H1 (cell line): ENCODE data around the gene NRXN2. TPM values are rescaled to one million over a fixed set of nuclear protein-coding genes. Genes with fewer than 3 reads are reported as not detected.

ENCODE experiments used
- BACH1 ChIP-seq: IDR thresholded peaks from 2 replicates; pipeline ENCODE4 v1.6.1; 2012; ENCODE audit warnings: low read length, improper control_type of control experiment
- BRCA1 ChIP-seq: IDR thresholded peaks from 2 replicates; pipeline ENCODE4 v1.6.1; 2012; ENCODE audit warnings: low read depth, low read length, improper control_type of control experiment
- CEBPB ChIP-seq: IDR thresholded peaks from 2 replicates; pipeline ENCODE4 v1.6.1; 2012; ENCODE audit warnings: low read depth, low read length
- CHD1 ChIP-seq: IDR thresholded peaks from 2 replicates; pipeline ENCODE4 v1.6.1; 2012; ENCODE audit warnings: low read depth, low read length, improper control_type of control experiment
- CTBP2 ChIP-seq: IDR thresholded peaks from 2 replicates; pipeline ENCODE4 v1.7.0; 2011; ENCODE audit warnings: borderline replicate concordance, mild to moderate bottlenecking, moderate library complexity, mixed read lengths, low read length; ENCODE audit not compliant: insufficient read depth, insufficient read length
- FOSL1 ChIP-seq: IDR thresholded peaks from 2 replicates; pipeline ENCODE4 v1.6.1; 2011; ENCODE audit warnings: mild to moderate bottlenecking, low read depth, low read length, moderate library complexity; ENCODE audit not compliant: insufficient read depth
- GABPA ChIP-seq: IDR thresholded peaks from 2 replicates; pipeline ENCODE4 v1.6.1; 2011; ENCODE audit warnings: mild to moderate bottlenecking, low read length, moderate library complexity, borderline replicate concordance; ENCODE audit not compliant: insufficient read depth
- HDAC2 ChIP-seq, 2 experiments: fragments of 300-600 bp in 1 of 2; sonication (generic) in 1 of 2; IDR thresholded peaks; 2 replicates each; pipeline ENCODE4 v1.6.1; 2011 to 2012; ENCODE audit warnings: low read depth in 2 of 2, low read length in 2 of 2, mild to moderate bottlenecking in 2 of 2, moderate library complexity in 2 of 2, borderline replicate concordance in 1 of 2, inconsistent platforms in 1 of 2
- HDAC6 ChIP-seq: IDR thresholded peaks from one replicate; pipeline ENCODE4 v1.7.1; 2012; ENCODE audit warnings: low read depth, mild to moderate bottlenecking, inconsistent platforms, low read length, moderate library complexity
- JUND ChIP-seq: IDR thresholded peaks from 2 replicates; pipeline ENCODE4 v1.6.1; 2011; ENCODE audit warnings: mild to moderate bottlenecking, improper control_type of control experiment, low read length
- KDM1A ChIP-seq: fragments of 200-600, 300-600 bp; sonication (generic); IDR thresholded peaks from 2 replicates; pipeline ENCODE4 v1.7.1; 2016; ENCODE audit warnings: mild to moderate bottlenecking, low read length, borderline replicate concordance
- KDM4A ChIP-seq: IDR thresholded peaks from one replicate; pipeline ENCODE4 v1.7.1; 2012; ENCODE audit warnings: low read depth, mild to moderate bottlenecking, moderate library complexity, low read length, inconsistent platforms; ENCODE audit not compliant: severe bottlenecking
- KDM5A ChIP-seq: fragments of 200-600 bp; IDR thresholded peaks from 2 replicates; pipeline ENCODE4 v1.7.1; 2012; ENCODE audit warnings: mild to moderate bottlenecking, low read length, inconsistent platforms, mixed read lengths
- NRF1 ChIP-seq: IDR thresholded peaks from 2 replicates; pipeline ENCODE4 v1.6.1; 2011; ENCODE audit warnings: mild to moderate bottlenecking, low read depth, low read length, improper control_type of control experiment
- POLR2A ChIP-seq, 2 experiments: IDR thresholded peaks; 1 replicate in 1 of 2; 2 replicates in 1 of 2; pipeline ENCODE4 v1.6.1; 2011; ENCODE audit warnings: low read depth in 2 of 2, low read length in 2 of 2, mild to moderate bottlenecking in 2 of 2; ENCODE audit errors: control extremely low read depth in 1 of 2
- RAD21 ChIP-seq, 2 experiments: IDR thresholded peaks in 1 of 2; conservative IDR thresholded peaks in 1 of 2; 2 replicates each; pipeline ENCODE4 v1.6.1; 2011; ENCODE audit warnings: low read depth in 2 of 2, low read length in 2 of 2, improper control_type of control experiment in 1 of 2, inconsistent platforms in 1 of 2, mild to moderate bottlenecking in 1 of 2, moderate library complexity in 1 of 2
- SAP30 ChIP-seq: fragments of 300-600 bp; sonication (generic); IDR thresholded peaks from 2 replicates; pipeline ENCODE4 v1.7.1; 2012; ENCODE audit warnings: low read length, moderate library complexity, mild to moderate bottlenecking, inconsistent platforms; ENCODE audit not compliant: insufficient read depth, insufficient replicate concordance
- TAF1 ChIP-seq: IDR thresholded peaks from 2 replicates; pipeline ENCODE4 v1.6.1; 2011; ENCODE audit warnings: mild to moderate bottlenecking, low read depth, low read length
- TCF12 ChIP-seq: IDR thresholded peaks from 2 replicates; pipeline ENCODE4 v1.6.1; 2011; ENCODE audit warnings: low read depth, mild to moderate bottlenecking, low read length
- YY1 ChIP-seq: IDR thresholded peaks from 2 replicates; pipeline ENCODE4 v1.6.1; 2011; ENCODE audit warnings: low read depth, mild to moderate bottlenecking, low read length
- polyA plus RNA-seq, 7 experiments: library from polyadenylated mRNA; depleted of rRNA in 3 of 7; stranded (reverse) in 5 of 7; unstranded in 2 of 7; fragments of >200 nt in 5 of 7; fragments of 200-250 nt in 2 of 7; gene quantifications; 1 replicate in 5 of 7; 2 replicates in 1 of 7; 4 replicates in 1 of 7; pipeline versions ENCODE4 v1.2.1 to v1.2.3, GENCODE V29; 2011 to 2013; ENCODE audit warnings: missing spikeins in 2 of 7, mixed read lengths in 2 of 7
- total RNA-seq: library from RNA; stranded (reverse); fragmentation: NEBNext Ultra II Directional; extraction: Animal tissue kit (Norgen Biotek cat#: 25700); gene quantifications from 2 replicates; pipeline ENCODE4 v1.2.1, GENCODE V29; 2021
- TF ChIP-seq, protein P1 (sequence below): IDR thresholded peaks from 2 replicates; pipeline ENCODE4 v1.6.1; 2012; ENCODE audit warnings: inconsistent platforms

The NRXN2 gene
- total and polyA plus RNA-seq, 2 of the 8 experiments (the other 6 are each of a cell fraction or from before 2014, with no cell fraction given) = 1.3 to 11.5 TPM

DNA sequence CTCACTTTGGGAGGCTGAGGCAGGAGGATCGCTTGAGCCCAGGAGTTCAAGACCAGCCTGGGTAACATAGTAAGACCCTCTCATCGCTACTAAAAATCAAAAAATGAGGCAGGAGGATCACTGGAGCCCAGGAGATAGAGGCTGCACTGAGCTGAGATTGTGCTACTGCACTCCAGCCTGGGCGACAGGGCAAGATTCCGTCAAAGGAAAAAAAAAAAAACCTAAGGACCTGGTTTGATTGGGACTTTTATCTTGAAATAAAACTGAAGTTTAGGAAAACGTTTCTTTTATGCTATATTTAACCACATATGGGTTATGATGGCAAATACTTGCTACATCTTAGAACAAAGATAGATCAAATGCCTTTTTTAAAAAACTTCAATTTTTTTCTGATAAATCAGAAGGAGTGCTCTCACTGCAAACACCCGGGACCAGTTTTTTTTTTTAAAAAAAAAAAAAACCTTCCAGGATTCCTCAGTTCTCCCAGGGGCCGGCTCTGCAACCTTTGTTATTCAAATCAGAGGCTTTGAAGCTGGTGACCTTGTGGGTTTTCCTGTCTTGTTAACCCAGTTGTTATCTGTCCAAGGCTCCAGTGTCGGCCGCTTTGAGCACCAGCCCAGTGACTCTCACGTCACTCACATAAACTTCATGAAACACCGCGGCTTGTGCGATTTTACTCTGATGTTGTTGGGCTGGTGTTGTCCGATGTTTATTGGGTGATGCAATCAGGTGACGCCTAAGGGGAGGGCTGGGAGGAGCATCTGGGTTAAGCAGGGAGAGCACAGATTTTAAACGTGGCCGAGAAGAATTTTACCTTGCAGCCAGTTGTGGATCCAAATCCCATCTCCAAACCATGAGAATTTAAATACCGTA is 156.7 kb downstream of the NRXN2 start (continued):
- no peak for TF ChIP-seq KDM5A
- TF ChIP-seq JUND = no peak
- no peak for TF ChIP-seq BRCA1
- no peak for TF ChIP-seq CHD1
- no peak for TF ChIP-seq KDM1A
- no peak for TF ChIP-seq GABPA
- TF ChIP-seq POLR2A (IDR thresholded peaks at IDR 0.05; ENCODE audit: control extremely low read depth in 1 of 2, low read depth in 2 of 2, low read length in 2 of 2) = peak in 1 of 2 experiments; percentile 31; a peak in 2 of 3 replicates
- TF ChIP-seq, protein P1, sequence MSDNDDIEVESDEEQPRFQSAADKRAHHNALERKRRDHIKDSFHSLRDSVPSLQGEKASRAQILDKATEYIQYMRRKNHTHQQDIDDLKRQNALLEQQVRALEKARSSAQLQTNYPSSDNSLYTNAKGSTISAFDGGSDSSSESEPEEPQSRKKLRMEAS = no peak
- no peak for TF ChIP-seq KDM4A
- TF ChIP-seq YY1 = no peak
- no peak for TF ChIP-seq NRF1
- no peak for TF ChIP-seq CTBP2
- TF ChIP-seq TCF12 = no peak
- no peak for TF ChIP-seq BACH1
- no peak for TF ChIP-seq FOSL1
- no peak for TF ChIP-seq HDAC6
- TF ChIP-seq RAD21 (IDR thresholded peaks at IDR 0.05 in 1 of 2, conservative IDR thresholded peaks at IDR 0.05 in 1 of 2; ENCODE audit: low read depth in 2 of 2, low read length in 2 of 2) = no peak
- 0 out of 2 replicates have a peak, but pooled peaks have one; percentile 40 for TF ChIP-seq TAF1
- TF ChIP-seq CEBPB = peak; percentile 92
- TF ChIP-seq HDAC2 (IDR thresholded peaks at IDR 0.05; ENCODE audit: borderline replicate concordance in 1 of 2, low read depth in 2 of 2, low read length in 2 of 2) = no peak
- no peak for TF ChIP-seq SAP30
- TF ChIP-seq, all 59 proteins: peak for 11
